Measurements from ENCODE around the gene ZNF343.

ZNF343 gene

DNA sequence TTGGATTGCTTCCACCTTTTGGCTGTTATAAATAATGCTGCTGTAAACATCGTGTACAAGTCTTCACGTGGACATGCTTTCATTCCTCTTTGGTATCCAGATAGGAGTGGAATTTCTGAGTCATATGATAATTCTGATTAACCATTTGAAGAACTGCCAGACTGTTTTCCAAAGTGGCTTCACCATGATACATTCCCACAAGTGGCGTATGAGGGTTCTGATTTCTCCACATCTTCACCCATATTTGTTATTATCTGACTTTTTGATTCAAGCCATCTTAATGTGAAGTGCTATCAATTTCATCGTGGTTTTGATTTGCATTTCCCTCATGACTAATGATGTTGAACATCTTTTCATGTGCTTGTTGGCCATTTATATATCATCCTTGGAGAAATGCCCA lies 35.2 kb downstream of the ZNF343 start:
- no peak for DNase-seq (ENCODE audit: low read depth)

GRCh38 chr20:2470423-2471193 lies 38.1 kb downstream of the ZNF343 start, which contains the start of gene SNRPB:
TSS of gene SNRPB (minus strand) at chr20:2470789. CDS start at chr20:2470690, 99 bp downstream.
- DNase-seq (ENCODE audit: low read depth) = peak; percentile 95

GRCh38 chr20:2469991-2470422 lies 38.7 kb downstream of the ZNF343 start:
- DNase-seq (ENCODE audit: low read depth) = peak; percentile 52

GRCh38 chr20:2468581-2469407 lies 39.9 kb downstream of the ZNF343 start:
- no peak for DNase-seq (ENCODE audit: low read depth)

DNA sequence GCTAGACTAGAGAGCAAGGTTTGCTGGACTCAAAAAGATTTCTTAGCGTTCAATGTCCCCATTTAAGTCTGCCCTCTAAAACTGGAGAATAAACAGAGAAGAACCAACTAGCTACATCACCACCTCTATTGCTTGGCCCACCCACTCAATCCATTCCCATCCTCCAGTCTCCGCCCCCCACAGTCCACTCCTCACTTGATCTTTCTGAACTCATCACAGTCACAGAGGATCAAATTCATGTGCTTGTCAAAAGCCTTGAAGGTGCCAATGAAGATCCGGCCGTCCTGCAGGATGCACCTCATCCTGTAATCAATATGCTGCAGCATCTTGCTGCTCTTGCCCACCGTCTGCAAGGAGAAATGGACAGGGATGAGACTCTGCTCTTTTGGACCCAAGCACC lies 41.3 kb downstream of the ZNF343 start:
- DNase-seq (ENCODE audit: low read depth) = no peak

GRCh38 chr20:2465100-2465499 lies 43.6 kb downstream of the ZNF343 start:
- no peak for DNase-seq (ENCODE audit: low read depth)

- DNase-seq (ENCODE audit: low read depth) = no peak
Measured at GRCh38 chr20:2463616-2464365, 44.9 kb downstream of the ZNF343 start.

DNA sequence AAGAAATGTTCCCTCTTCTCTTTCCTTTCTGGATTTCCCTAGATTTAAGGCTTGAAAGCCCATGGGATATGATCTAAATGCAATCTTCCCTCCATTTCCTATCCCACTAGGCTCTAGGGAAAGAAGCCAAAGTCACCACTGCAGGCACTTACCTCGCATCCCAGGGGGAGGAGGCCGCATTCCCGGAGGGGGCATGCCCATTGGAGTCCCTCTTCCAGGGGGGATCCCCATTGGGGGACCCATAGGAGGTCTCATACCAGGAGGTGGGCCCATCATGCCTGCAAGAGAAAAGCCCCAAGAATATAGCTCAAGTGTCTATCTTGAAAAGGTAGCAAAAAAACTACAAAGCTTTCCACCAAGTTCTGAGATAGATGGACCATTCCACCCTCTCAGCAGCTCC lies 46.2 kb downstream of the ZNF343 start:
- DNase-seq (ENCODE audit: low read depth) = no peak

GRCh38 chr20:2460752-2461424 lies 47.8 kb downstream of the ZNF343 start:
- no peak for DNase-seq (ENCODE audit: low read depth)

GRCh38 chr20:2459981-2460751 lies 48.5 kb downstream of the ZNF343 start:
- no peak for DNase-seq (ENCODE audit: low read depth)

- no peak for DNase-seq (ENCODE audit: low read depth)
Measured at GRCh38 chr20:2458919-2459499, 49.7 kb downstream of the ZNF343 start.

- no peak for DNase-seq (ENCODE audit: low read depth)
Measured at GRCh38 chr20:2455771-2456497, 52.8 kb downstream of the ZNF343 start.

GRCh38 chr20:2453792-2454191 lies 54.9 kb downstream of the ZNF343 start:
- no peak for DNase-seq (ENCODE audit: low read depth)

- peak; percentile 45 for DNase-seq (ENCODE audit: low read depth)
Measured at GRCh38 chr20:2451939-2452732, 56.6 kb downstream of the ZNF343 start.

DNA sequence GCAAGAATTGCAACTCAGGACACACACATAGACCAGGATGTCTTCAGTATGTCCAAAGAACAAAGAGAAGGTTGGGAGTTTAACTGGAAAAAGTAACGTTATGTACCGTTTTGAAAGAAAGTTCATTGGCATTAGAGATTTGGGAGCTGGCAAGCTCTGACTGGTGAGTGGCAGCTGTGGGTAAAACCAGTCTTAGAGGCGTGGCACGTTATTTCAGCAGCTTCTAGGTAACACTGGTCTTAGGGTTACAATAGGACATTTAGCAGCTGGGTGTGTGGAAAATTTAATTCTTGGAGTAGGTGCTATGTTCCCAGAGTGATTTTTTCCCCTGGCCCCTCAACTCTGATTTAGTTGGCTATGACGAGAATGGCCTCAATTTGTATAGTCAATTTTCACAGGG lies 57.3 kb downstream of the ZNF343 start:
- no peak for DNase-seq (ENCODE audit: low read depth)

DNA sequence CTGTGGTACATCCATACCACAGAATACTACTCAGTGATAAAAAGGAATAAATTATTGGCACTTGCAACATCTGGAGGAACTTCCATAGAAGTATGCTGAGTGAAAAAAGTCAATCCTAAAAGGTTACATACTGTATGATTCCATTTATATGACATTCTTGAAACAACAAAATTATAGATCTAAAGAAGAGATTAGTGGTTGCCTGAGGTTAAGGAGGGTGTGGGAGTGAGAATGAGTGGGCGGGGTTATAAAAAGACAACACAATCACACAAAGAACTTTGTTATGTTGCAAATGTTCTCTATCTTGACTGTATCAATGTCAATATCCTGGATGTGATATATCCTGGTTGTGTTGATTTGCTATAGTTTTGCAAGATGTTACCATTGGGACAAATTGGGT lies 59.3 kb downstream of the ZNF343 start:
- DNase-seq (ENCODE audit: low read depth) = no peak

- DNase-seq (ENCODE audit: low read depth) = no peak
Measured at GRCh38 chr20:2446845-2447244, 61.9 kb downstream of the ZNF343 start.
